Neural cell (in vitro differentiated cells): ENCODE data around the gene S1PR3. TPM values are rescaled to one million over a fixed set of nuclear protein-coding genes. Genes with fewer than 3 reads are reported as not detected.

Source experiments
- H2AFZ ChIP-seq: fragments of 200-600, 300-800 bp; sonication (generic), shearing (Covaris generic); 2 replicates; pipeline ENCODE4 v1.6.0; 2014; ENCODE audit warnings: low read depth, mild to moderate bottlenecking, antibody characterized with exemption, low read length, moderate library complexity
- H3F3A ChIP-seq: fragments of 200-600 bp; shearing (Covaris generic); 2 replicates; pipeline ENCODE4 v1.6.1; 2016; ENCODE audit warnings: mild to moderate bottlenecking, moderate library complexity, mixed read lengths, antibody characterized with exemption, low read length; ENCODE audit not compliant: insufficient read depth, poor library complexity, severe bottlenecking
- H3K27ac ChIP-seq: fragments of 200-600, 300-800 bp; sonication (generic), shearing (Covaris generic); 2 replicates; pipeline ENCODE4 v1.5.1; 2014; ENCODE audit warnings: mild to moderate bottlenecking, low read length, moderate library complexity
- H3K27me3 ChIP-seq: fragments of 300-800, 200-600 bp; sonication (generic), shearing (Covaris generic); 2 replicates; pipeline ENCODE4 v1.6.0; 2014; ENCODE audit warnings: mild to moderate bottlenecking, low read depth, low read length, moderate library complexity; ENCODE audit not compliant: insufficient read depth
- H3K36me3 ChIP-seq: fragments of 300-800, 200-600 bp; sonication (generic), shearing (Covaris generic); 2 replicates; pipeline ENCODE4 v1.5.1; 2014; ENCODE audit warnings: mild to moderate bottlenecking, antibody characterized with exemption, low read length, moderate library complexity; ENCODE audit not compliant: insufficient read depth
- H3K4me2 ChIP-seq: fragments of 300-800, 200-600 bp; sonication (generic), shearing (Covaris generic); 2 replicates; pipeline ENCODE4 v1.6.0; 2014; ENCODE audit warnings: mild to moderate bottlenecking, low read length
- H3K4me3 ChIP-seq: fragments of 300-800, 200-600 bp; sonication (generic), shearing (Covaris generic); 2 replicates; pipeline ENCODE4 v1.5.1; 2014; ENCODE audit warnings: mild to moderate bottlenecking, low read length, moderate library complexity
- H3K79me2 ChIP-seq: fragments of 200-600 bp; shearing (Covaris generic); replicated peaks from 2 replicates; pipeline ENCODE4 v1.6.0; 2014; ENCODE audit warnings: mild to moderate bottlenecking, low read length, moderate library complexity; ENCODE audit not compliant: insufficient read depth
- H3K9ac ChIP-seq: fragments of 300-800, 200-600 bp; sonication (generic), shearing (Covaris generic); 2 replicates; pipeline ENCODE4 v1.6.1; 2016; ENCODE audit warnings: mild to moderate bottlenecking, low read length, mixed read lengths
- H3K9me2 ChIP-seq: fragments of 200-600 bp; shearing (Covaris generic); 2 replicates; pipeline ENCODE4 v1.6.1; 2016; ENCODE audit warnings: mild to moderate bottlenecking, low read length, mixed read lengths; ENCODE audit not compliant: insufficient read depth
- H3K9me3 ChIP-seq: fragments of 200-600, 300-800 bp; sonication (generic), shearing (Covaris generic); 2 replicates; pipeline ENCODE4 v1.6.1; 2016; ENCODE audit warnings: mild to moderate bottlenecking, mixed run types, low read length, moderate library complexity, mixed read lengths
- H4K20me1 ChIP-seq: fragments of 200-600 bp; shearing (Covaris generic); 2 replicates; pipeline ENCODE4 v1.6.1; 2016; ENCODE audit warnings: mild to moderate bottlenecking, mixed run types; ENCODE audit not compliant: insufficient read depth
- CTCF ChIP-seq: fragments of 450-650 bp; IDR thresholded peaks from 2 replicates; pipeline ENCODE4 v1.5.1; 2014; ENCODE audit warnings: antibody characterized with exemption, mild to moderate bottlenecking, moderate library complexity; ENCODE audit not compliant: poor library complexity, severe bottlenecking
- EP300 ChIP-seq: fragments of 450-650 bp; conservative IDR thresholded peaks from 2 replicates; pipeline ENCODE4 v1.6.1; 2014; ENCODE audit warnings: antibody characterized with exemption, mild to moderate bottlenecking, moderate library complexity; ENCODE audit not compliant: poor library complexity, severe bottlenecking
- EZH2 ChIP-seq: fragments of 200-600, 300-800 bp; shearing (Covaris generic), sonication (generic); IDR thresholded peaks from 2 replicates; pipeline ENCODE4 v1.6.1; 2014; ENCODE audit warnings: antibody characterized with exemption, low read length, borderline replicate concordance, mild to moderate bottlenecking; ENCODE audit not compliant: insufficient read depth, poor library complexity, severe bottlenecking
- MXI1 ChIP-seq: fragments of 450-650 bp; conservative IDR thresholded peaks from 2 replicates; pipeline ENCODE4 v1.6.1; 2014; ENCODE audit warnings: antibody characterized with exemption, mild to moderate bottlenecking; ENCODE audit not compliant: poor library complexity, severe bottlenecking
- POLR2AphosphoS5 ChIP-seq: IDR thresholded peaks from 2 replicates; pipeline ENCODE4 v1.6.1; 2012
- RAD21 ChIP-seq: fragments of 450-650 bp; conservative IDR thresholded peaks from 2 replicates; pipeline ENCODE4 v1.6.1; 2014; ENCODE audit warnings: antibody characterized with exemption, mild to moderate bottlenecking, moderate library complexity
- SMC3 ChIP-seq: fragments of 450-650 bp; conservative IDR thresholded peaks from 2 replicates; pipeline ENCODE4 v1.6.1; 2014; ENCODE audit warnings: antibody characterized with exemption, mild to moderate bottlenecking, moderate library complexity; ENCODE audit not compliant: poor library complexity
- TAF1 ChIP-seq: IDR thresholded peaks from 2 replicates; pipeline ENCODE4 v1.6.1; 2012; ENCODE audit warnings: low read depth
- polyA plus RNA-seq: library from polyadenylated mRNA; depleted of rRNA; stranded (reverse); fragments of >200 nt; gene quantifications from 2 replicates; pipeline ENCODE4 v1.2.3, GENCODE V29; 2014
- TF ChIP-seq, protein P1 (sequence below): IDR thresholded peaks from 2 replicates; pipeline ENCODE4 v1.6.1; 2012; ENCODE audit warnings: borderline replicate concordance

Gene S1PR3
- polyA plus RNA-seq, 1 donor from 2014 or later: 0.12 TPM

- Histone ChIP-seq H3K4me2 (no peak overlapping the region), H3K27ac (no peak overlapping the region)
Measured at GRCh38 chr9:88952976-88953375, 38.3 kb upstream of the S1PR3 start.

DNA sequence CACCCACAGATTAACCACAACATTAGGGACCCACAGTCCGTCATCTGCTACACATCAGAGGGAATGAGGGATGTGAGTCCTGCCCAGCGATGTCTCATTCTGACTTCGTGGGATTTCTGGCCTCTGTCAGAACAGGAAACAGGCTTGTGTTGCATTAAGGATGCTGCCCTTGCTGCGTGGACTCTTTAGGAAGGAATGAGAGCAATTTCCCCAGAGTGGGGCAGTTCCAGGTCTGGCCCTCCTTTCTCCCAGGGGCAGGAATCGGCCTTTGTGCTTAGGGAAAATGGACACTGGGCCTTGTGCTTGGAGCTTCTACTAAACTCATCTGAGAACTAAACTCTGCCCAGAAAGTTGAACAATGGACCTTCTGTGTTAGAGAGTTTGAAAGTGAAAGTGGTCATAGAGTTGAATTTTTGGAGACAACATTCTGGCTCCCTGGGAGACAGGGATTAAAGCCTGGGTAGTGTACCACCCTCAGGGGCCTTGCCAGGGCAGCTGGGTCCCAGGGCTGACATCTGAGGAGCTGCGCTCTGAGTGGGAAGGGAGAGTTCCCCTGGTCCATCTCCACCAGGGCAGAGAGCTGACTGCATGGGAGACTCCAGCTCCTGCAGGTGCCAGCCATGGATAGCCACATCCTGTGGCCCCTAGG is 37.8 kb upstream of the S1PR3 start:
- H3K4me2 ChIP-seq: no peak overlapping the region
- H3K9me3 ChIP-seq: no peaks in the 10 kb centered on the region
- no peaks in the 10 kb centered on the region for H3F3A ChIP-seq
- H3K27ac ChIP-seq: no peak overlapping the region
- no peak overlapping the region for H3K4me3 ChIP-seq
- H3K27me3 ChIP-seq: no peaks in the 10 kb centered on the region
- no peak overlapping the region for H2AFZ ChIP-seq
- H3K36me3 ChIP-seq: no peaks in the 10 kb centered on the region
- H3K9ac ChIP-seq: no peak overlapping the region
- H4K20me1 ChIP-seq: no peaks in the 10 kb centered on the region
- no peaks in the 10 kb centered on the region for H3K9me2 ChIP-seq
- H3K79me2 ChIP-seq: no peaks in the 10 kb centered on the region
- TF ChIP-seq MXI1 (no peak), SMC3 (no peak), RAD21 (no peak), EP300 (no peak), CTCF (no peak), TAF1 (no peak), EZH2 (no peak)
- TF ChIP-seq, protein P1, sequence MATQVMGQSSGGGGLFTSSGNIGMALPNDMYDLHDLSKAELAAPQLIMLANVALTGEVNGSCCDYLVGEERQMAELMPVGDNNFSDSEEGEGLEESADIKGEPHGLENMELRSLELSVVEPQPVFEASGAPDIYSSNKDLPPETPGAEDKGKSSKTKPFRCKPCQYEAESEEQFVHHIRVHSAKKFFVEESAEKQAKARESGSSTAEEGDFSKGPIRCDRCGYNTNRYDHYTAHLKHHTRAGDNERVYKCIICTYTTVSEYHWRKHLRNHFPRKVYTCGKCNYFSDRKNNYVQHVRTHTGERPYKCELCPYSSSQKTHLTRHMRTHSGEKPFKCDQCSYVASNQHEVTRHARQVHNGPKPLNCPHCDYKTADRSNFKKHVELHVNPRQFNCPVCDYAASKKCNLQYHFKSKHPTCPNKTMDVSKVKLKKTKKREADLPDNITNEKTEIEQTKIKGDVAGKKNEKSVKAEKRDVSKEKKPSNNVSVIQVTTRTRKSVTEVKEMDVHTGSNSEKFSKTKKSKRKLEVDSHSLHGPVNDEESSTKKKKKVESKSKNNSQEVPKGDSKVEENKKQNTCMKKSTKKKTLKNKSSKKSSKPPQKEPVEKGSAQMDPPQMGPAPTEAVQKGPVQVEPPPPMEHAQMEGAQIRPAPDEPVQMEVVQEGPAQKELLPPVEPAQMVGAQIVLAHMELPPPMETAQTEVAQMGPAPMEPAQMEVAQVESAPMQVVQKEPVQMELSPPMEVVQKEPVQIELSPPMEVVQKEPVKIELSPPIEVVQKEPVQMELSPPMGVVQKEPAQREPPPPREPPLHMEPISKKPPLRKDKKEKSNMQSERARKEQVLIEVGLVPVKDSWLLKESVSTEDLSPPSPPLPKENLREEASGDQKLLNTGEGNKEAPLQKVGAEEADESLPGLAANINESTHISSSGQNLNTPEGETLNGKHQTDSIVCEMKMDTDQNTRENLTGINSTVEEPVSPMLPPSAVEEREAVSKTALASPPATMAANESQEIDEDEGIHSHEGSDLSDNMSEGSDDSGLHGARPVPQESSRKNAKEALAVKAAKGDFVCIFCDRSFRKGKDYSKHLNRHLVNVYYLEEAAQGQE: no peak

More at GRCh38 chr9:88952976-88953375, 38.3 kb upstream of the S1PR3 start:
- no peaks in the 10 kb centered on the region for H3K9me2 ChIP-seq
- no peak overlapping the region for H3K9ac ChIP-seq
- H3K4me3 ChIP-seq: no peak overlapping the region
- no peaks in the 10 kb centered on the region for H3F3A ChIP-seq
- no peaks in the 10 kb centered on the region for H3K27me3 ChIP-seq
- TF ChIP-seq RAD21 (no peak), CTCF (no peak), TAF1 (no peak), POLR2AphosphoS5 (no peak), MXI1 (no peak), EZH2 (no peak), SMC3 (no peak), EP300 (no peak)
- TF ChIP-seq, protein P1: no peak
- H3K36me3 ChIP-seq: no peaks in the 10 kb centered on the region
- H4K20me1 ChIP-seq: no peaks in the 10 kb centered on the region
- H3K79me2 ChIP-seq: no peaks in the 10 kb centered on the region
- no peaks in the 10 kb centered on the region for H3K9me3 ChIP-seq
- no peak overlapping the region for H2AFZ ChIP-seq
